GM12878 (cell line): Measurements from ENCODE around the gene MPPED1. TPM values are rescaled to one million over a fixed set of nuclear protein-coding genes. Genes with fewer than 3 reads are reported as not detected.

Experiments
- ATAC-seq: fragments of 200-7000 bp; cut with Tn5 transposase; 3 replicates; pipeline ENCODE4 v1.9.1; 2020; ENCODE audit warnings: mild to moderate bottlenecking, moderate library complexity
- BruUV-seq: library from RNA; stranded (reverse); fragments of 400-500 nt; replicated peaks from 2 replicates; lab custom pipeline; 2021; lab: Mats Ljungman, UMichigan
- CTCF ChIA-PET: fragments of 300-600 bp; sonication (Branson Sonifier 250); formaldehyde crosslinking; extraction: SDS; loops from one replicate; lab custom pipeline; 2021; ENCODE audit warnings: inconsistent platforms; lab: Yijun Ruan, JAX
- POLR2A ChIA-PET: fragments of 350-600 bp; formaldehyde crosslinking; extraction: SDS; loops from one replicate; lab custom pipeline; 2021; ENCODE audit warnings: inconsistent platforms; lab: Charles Lee
- RAD21 ChIA-PET: fragments of 300-600 bp; sonication (Branson Sonifier 250); formaldehyde crosslinking; loops from one replicate; lab custom pipeline; 2023; ENCODE audit warnings: antibody characterized with exemption; ENCODE audit not compliant: unreplicated experiment; lab: Charles Lee
- SMC1A ChIA-PET: fragments of 300-600 bp; sonication (Branson Sonifier 250); formaldehyde crosslinking; loops from one replicate; lab custom pipeline; 2023; ENCODE audit not compliant: unreplicated experiment, uncharacterized antibody; lab: Charles Lee
- DNase-seq: peaks from one replicate; pipeline ENCODE4 v3.0.0-alpha.2; 2011; ENCODE audit warnings: low read depth, low spot score
- FAIRE-seq: peaks from 3 replicates; lab custom pipeline; 2011; peaks lifted over from hg19 to GRCh38; lab: Jason Lieb, UNC
- H2AFZ ChIP-seq: 2 replicates; pipeline ENCODE4 v1.6.0; 2011; ENCODE audit warnings: low read depth, low read length, control low read depth; ENCODE audit not compliant: control insufficient read depth
- H3K27ac ChIP-seq: 2 replicates; pipeline ENCODE4 v1.5.1; 2011; ENCODE audit warnings: control low read depth; ENCODE audit not compliant: control insufficient read depth, insufficient read depth
- H3K27me3 ChIP-seq, 2 experiments: replicated peaks in 1 of 2; 2 replicates each; pipeline versions ENCODE4 v1.6.0 to v1.6.1; 2011; ENCODE audit warnings: low read length in 1 of 2; ENCODE audit not compliant: control insufficient read depth in 2 of 2, insufficient read depth in 2 of 2
- H3K36me3 ChIP-seq, 2 experiments: 2 replicates each; pipeline ENCODE4 v1.5.1; 2011; ENCODE audit warnings: low read length in 1 of 2; ENCODE audit not compliant: control insufficient read depth in 2 of 2, insufficient read depth in 2 of 2
- H3K4me1 ChIP-seq: 2 replicates; pipeline ENCODE4 v1.6.1; 2011; ENCODE audit warnings: mild to moderate bottlenecking, low read length, moderate library complexity, mixed read lengths; ENCODE audit not compliant: control insufficient read depth, insufficient read depth
- H3K4me2 ChIP-seq: 2 replicates; pipeline ENCODE4 v1.6.0; 2011; ENCODE audit warnings: control low read depth; ENCODE audit not compliant: control insufficient read depth, insufficient read depth
- H3K4me3 ChIP-seq: fragments of 200-600 bp; sonication (generic); 2 replicates; pipeline ENCODE4 v1.5.1; 2016
- H3K79me2 ChIP-seq: 2 replicates; pipeline ENCODE4 v1.6.0; 2011; ENCODE audit warnings: low read length; ENCODE audit not compliant: control insufficient read depth, insufficient read depth
- H3K9ac ChIP-seq: 2 replicates; pipeline ENCODE4 v1.8.0; 2011; ENCODE audit warnings: low read length, control low read depth, mixed read lengths; ENCODE audit not compliant: control insufficient read depth, insufficient read depth
- H3K9me3 ChIP-seq: replicated peaks from 3 replicates; pipeline ENCODE4 v1.5.1; 2011; ENCODE audit warnings: mild to moderate bottlenecking, low read length; ENCODE audit not compliant: control insufficient read depth, insufficient read depth
- H4K20me1 ChIP-seq: 2 replicates; pipeline ENCODE4 v1.6.0; 2011; ENCODE audit not compliant: control insufficient read depth, insufficient read depth
- EED ChIP-seq: sonication (generic); IDR thresholded peaks from 2 replicates; pipeline ENCODE4 v1.6.1; 2016; ENCODE audit warnings: antibody characterized with exemption, low read depth
- MEF2A ChIP-seq: IDR thresholded peaks from 2 replicates; pipeline ENCODE4 v1.6.1; 2011; ENCODE audit warnings: low read depth, mild to moderate bottlenecking, low read length, moderate library complexity; ENCODE audit not compliant: insufficient read depth
- POLR2A ChIP-seq: IDR thresholded peaks from 2 replicates; pipeline ENCODE4 v1.6.1; 2011; ENCODE audit warnings: low read depth, mild to moderate bottlenecking, low read length
- SMC3 ChIP-seq: IDR thresholded peaks from 2 replicates; pipeline ENCODE4 v1.6.1; 2011; ENCODE audit warnings: low read length, improper control_type of control experiment, borderline replicate concordance
- USF1 ChIP-seq: IDR thresholded peaks from 2 replicates; pipeline ENCODE4 v1.6.1; 2011; ENCODE audit warnings: borderline replicate concordance, low read depth, mild to moderate bottlenecking, moderate library complexity, mixed read lengths, low read length; ENCODE audit not compliant: insufficient read depth; ENCODE audit errors: extremely low read length
- WGBS: methylation state at CpG from one replicate; pipeline ENCODE4 v1.1.6; 2016; ENCODE audit warnings: low lambda C conversion rate; ENCODE audit not compliant: insufficient replicate concordance, insufficient coverage; ENCODE audit errors: missing lambda C conversion rate; 5-methylcytosine and 5-hydroxymethylcytosine counted together
- in situ Hi-C: fragments of 300-500 bp; cut with MboI; formaldehyde crosslinking; loops from 9 replicates; pipeline ENCODE4 v1.14.3; 2018; ENCODE audit warnings: mixed read lengths
- intact Hi-C: fragments of 100-400 bp; cut with micrococcal nuclease; formaldehyde crosslinking; loops from one replicate; pipeline ENCODE4 v1.14.2; 2022; ENCODE audit not compliant: unreplicated experiment
- polyA plus RNA-seq, 11 experiments: library from polyadenylated mRNA; depleted of rRNA in 4 of 11; unstranded in 6 of 11; stranded (reverse) in 5 of 11; fragments of >200 nt; fragmentation: Nextera tagmentation in 4 of 11; fragmentation: Illumina TruSeq in 1 of 11; extraction: Ambion mirVana in 4 of 11; extraction: Trizol in 1 of 11; gene quantifications; 1 replicate in 1 of 11; 2 replicates in 10 of 11; pipeline versions ENCODE4 v1.2.1 to v1.2.3, GENCODE V29; 2011 to 2016; ENCODE audit warnings: inconsistent platforms in 2 of 11, missing spikeins in 2 of 11, low read depth in 1 of 11
- total RNA-seq, 4 experiments: library from RNA; depleted of rRNA in 3 of 4; stranded (reverse); fragments of >200 nt in 3 of 4; fragmentation: Illumina TruSeq in 1 of 4; extraction: Trizol in 1 of 4; gene quantifications; 2 replicates each; pipeline versions ENCODE4 v1.2.1 to v1.2.3, GENCODE V29; 2013 to 2021
- TF ChIP-seq, protein P1 (sequence below): fragments of 450-650 bp; IDR thresholded peaks from 2 replicates; pipeline ENCODE4 v1.6.1; 2016; ENCODE audit warnings: mild to moderate bottlenecking
- TF ChIP-seq, protein P2 (sequence below), 3 experiments: IDR thresholded peaks in 2 of 3; conservative IDR thresholded peaks in 1 of 3; 2 replicates each; pipeline ENCODE4 v1.5.1; 2011; ENCODE audit warnings: low read depth in 3 of 3, low read length in 3 of 3, mild to moderate bottlenecking in 3 of 3, control low read depth in 2 of 3, moderate library complexity in 2 of 3, inconsistent platforms in 1 of 3, mixed read lengths in 1 of 3; ENCODE audit not compliant: control insufficient read depth in 2 of 3, insufficient read depth in 1 of 3; ENCODE audit errors: extremely low read depth in 1 of 3
- TF ChIP-seq, protein P3 (sequence below): fragments of 450-650 bp; IDR thresholded peaks from 2 replicates; pipeline ENCODE4 v1.6.1; 2016; ENCODE audit warnings: mild to moderate bottlenecking
- TF ChIP-seq, protein P4 (sequence below): IDR thresholded peaks from 2 replicates; pipeline ENCODE4 v1.6.1; 2012; ENCODE audit warnings: low read length, inconsistent platforms
- TF ChIP-seq, protein P5 (sequence below): fragments of 450-650 bp; IDR thresholded peaks from 2 replicates; pipeline ENCODE4 v1.6.1; 2017; ENCODE audit warnings: low read depth, mild to moderate bottlenecking, moderate library complexity

Gene MPPED1
- total and polyA plus RNA-seq, 10 of the 15 experiments (the other 5 are each of a cell fraction or from before 2014, with no cell fraction given), result 0.11 TPM; not detected in 9

DNA sequence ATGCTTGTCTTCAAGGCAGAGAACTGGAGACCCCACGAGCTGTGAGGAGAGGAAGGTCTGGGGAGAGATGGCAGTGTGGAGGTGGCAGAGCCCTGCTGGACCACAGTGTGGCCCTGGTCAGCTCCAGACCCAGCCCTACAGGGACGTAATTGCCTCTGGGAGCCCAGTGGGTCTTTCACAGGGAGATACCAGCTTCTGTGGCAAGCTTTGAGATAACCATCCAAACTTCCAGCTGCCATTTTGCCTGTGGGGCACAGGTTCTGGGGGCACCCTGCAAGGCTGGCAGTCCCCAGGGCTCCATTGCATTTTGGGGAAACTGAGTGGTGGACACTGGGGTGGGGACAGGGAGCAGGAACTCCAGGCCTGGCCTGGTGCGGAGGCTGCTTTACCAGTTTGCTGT lies 10.2 kb upstream of the MPPED1 start:
- intact Hi-C loops, result no loop called here
- Histone ChIP-seq H3K27me3 (no peaks in the 10 kb centered on the region; a peak in 2 of 4 replicates), H3K4me2 (no peak overlapping the region), H3K4me3 (no peak overlapping the region), H3K9ac (no peak overlapping the region), H2AFZ (no peak overlapping the region), H3K36me3 (no peaks in the 10 kb centered on the region), H3K27ac (no peak overlapping the region), H4K20me1 (no peaks in the 10 kb centered on the region), H3K9me3 (no peaks in the 10 kb centered on the region), H3K79me2 (no peaks in the 10 kb centered on the region), H3K4me1 (no peaks in the 10 kb centered on the region)
- DNase-seq (no peak), ATAC-seq (no peak), FAIRE-seq (no peak)
- in situ Hi-C loops, result no loop called here
- ChIA-PET CTCF (no interaction called here), SMC1A (no interaction called here), RAD21 (no interaction called here), POLR2A (no interaction called here)
- TF ChIP-seq SMC3 (no peak), EED (no peak), POLR2A (no peak), USF1 (no peak), MEF2A (no peak)
- TF ChIP-seq, protein P1, sequence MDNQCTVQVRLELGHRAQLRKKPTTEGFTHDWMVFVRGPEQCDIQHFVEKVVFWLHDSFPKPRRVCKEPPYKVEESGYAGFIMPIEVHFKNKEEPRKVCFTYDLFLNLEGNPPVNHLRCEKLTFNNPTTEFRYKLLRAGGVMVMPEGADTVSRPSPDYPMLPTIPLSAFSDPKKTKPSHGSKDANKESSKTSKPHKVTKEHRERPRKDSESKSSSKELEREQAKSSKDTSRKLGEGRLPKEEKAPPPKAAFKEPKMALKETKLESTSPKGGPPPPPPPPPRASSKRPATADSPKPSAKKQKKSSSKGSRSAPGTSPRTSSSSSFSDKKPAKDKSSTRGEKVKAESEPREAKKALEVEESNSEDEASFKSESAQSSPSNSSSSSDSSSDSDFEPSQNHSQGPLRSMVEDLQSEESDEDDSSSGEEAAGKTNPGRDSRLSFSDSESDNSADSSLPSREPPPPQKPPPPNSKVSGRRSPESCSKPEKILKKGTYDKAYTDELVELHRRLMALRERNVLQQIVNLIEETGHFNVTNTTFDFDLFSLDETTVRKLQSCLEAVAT, result no peak
- TF ChIP-seq, protein P2, sequence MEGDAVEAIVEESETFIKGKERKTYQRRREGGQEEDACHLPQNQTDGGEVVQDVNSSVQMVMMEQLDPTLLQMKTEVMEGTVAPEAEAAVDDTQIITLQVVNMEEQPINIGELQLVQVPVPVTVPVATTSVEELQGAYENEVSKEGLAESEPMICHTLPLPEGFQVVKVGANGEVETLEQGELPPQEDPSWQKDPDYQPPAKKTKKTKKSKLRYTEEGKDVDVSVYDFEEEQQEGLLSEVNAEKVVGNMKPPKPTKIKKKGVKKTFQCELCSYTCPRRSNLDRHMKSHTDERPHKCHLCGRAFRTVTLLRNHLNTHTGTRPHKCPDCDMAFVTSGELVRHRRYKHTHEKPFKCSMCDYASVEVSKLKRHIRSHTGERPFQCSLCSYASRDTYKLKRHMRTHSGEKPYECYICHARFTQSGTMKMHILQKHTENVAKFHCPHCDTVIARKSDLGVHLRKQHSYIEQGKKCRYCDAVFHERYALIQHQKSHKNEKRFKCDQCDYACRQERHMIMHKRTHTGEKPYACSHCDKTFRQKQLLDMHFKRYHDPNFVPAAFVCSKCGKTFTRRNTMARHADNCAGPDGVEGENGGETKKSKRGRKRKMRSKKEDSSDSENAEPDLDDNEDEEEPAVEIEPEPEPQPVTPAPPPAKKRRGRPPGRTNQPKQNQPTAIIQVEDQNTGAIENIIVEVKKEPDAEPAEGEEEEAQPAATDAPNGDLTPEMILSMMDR (IDR thresholded peaks at IDR 0.05 in 2 of 3, conservative IDR thresholded peaks at IDR 0.05 in 1 of 3; ENCODE audit: control insufficient read depth in 2 of 3, extremely low read depth in 1 of 3, insufficient read depth in 1 of 3, low read depth in 3 of 3, low read length in 3 of 3), result no peak
- TF ChIP-seq, protein P3, sequence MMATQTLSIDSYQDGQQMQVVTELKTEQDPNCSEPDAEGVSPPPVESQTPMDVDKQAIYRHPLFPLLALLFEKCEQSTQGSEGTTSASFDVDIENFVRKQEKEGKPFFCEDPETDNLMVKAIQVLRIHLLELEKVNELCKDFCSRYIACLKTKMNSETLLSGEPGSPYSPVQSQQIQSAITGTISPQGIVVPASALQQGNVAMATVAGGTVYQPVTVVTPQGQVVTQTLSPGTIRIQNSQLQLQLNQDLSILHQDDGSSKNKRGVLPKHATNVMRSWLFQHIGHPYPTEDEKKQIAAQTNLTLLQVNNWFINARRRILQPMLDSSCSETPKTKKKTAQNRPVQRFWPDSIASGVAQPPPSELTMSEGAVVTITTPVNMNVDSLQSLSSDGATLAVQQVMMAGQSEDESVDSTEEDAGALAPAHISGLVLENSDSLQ, result no peak
- TF ChIP-seq, protein P4, sequence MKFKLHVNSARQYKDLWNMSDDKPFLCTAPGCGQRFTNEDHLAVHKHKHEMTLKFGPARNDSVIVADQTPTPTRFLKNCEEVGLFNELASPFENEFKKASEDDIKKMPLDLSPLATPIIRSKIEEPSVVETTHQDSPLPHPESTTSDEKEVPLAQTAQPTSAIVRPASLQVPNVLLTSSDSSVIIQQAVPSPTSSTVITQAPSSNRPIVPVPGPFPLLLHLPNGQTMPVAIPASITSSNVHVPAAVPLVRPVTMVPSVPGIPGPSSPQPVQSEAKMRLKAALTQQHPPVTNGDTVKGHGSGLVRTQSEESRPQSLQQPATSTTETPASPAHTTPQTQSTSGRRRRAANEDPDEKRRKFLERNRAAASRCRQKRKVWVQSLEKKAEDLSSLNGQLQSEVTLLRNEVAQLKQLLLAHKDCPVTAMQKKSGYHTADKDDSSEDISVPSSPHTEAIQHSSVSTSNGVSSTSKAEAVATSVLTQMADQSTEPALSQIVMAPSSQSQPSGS, result no peak
- TF ChIP-seq, protein P5, sequence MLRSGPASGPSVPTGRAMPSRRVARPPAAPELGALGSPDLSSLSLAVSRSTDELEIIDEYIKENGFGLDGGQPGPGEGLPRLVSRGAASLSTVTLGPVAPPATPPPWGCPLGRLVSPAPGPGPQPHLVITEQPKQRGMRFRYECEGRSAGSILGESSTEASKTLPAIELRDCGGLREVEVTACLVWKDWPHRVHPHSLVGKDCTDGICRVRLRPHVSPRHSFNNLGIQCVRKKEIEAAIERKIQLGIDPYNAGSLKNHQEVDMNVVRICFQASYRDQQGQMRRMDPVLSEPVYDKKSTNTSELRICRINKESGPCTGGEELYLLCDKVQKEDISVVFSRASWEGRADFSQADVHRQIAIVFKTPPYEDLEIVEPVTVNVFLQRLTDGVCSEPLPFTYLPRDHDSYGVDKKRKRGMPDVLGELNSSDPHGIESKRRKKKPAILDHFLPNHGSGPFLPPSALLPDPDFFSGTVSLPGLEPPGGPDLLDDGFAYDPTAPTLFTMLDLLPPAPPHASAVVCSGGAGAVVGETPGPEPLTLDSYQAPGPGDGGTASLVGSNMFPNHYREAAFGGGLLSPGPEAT, result no peak
- 8% methylated on average over 3 of the region's 3 CpGs for WGBS
- BruUV-seq, result no TSS peak
